Endothelial cell of umbilical vein (primary cell): ENCODE data around the gene PRR18. TPM values are rescaled to one million over a fixed set of nuclear protein-coding genes. Genes with fewer than 3 reads are reported as not detected.

ENCODE experiments used
- BruUV-seq: library from RNA; stranded (reverse); fragments of 400-500 nt; replicated peaks from 2 replicates; lab custom pipeline; 2021; lab: Mats Ljungman, UMichigan
- CTCF ChIA-PET: fragments of 300-600, 350-600 bp; sonication (Branson Sonifier 250); formaldehyde crosslinking; loops from one replicate; lab custom pipeline; 2021; ENCODE audit warnings: antibody characterized with exemption, inconsistent platforms; lab: Charles Lee
- POLR2A ChIA-PET: fragments of 300-600, 350-600 bp; sonication (Branson Sonifier 250); formaldehyde crosslinking; loops from one replicate; lab custom pipeline; 2021; ENCODE audit warnings: antibody characterized with exemption, inconsistent platforms; lab: Charles Lee
- DNase-seq: peaks from one replicate; pipeline ENCODE4 v3.0.0-alpha.2; 2011; ENCODE audit warnings: low read depth, low spot score
- FAIRE-seq: peaks from 2 replicates; lab custom pipeline; 2011; peaks lifted over from hg19 to GRCh38; lab: Jason Lieb, UNC
- H2AFZ ChIP-seq: 2 replicates; pipeline ENCODE4 v1.6.0; 2012; ENCODE audit warnings: low read depth, low read length, control low read depth, inconsistent platforms
- H3K27ac ChIP-seq: 2 replicates; pipeline ENCODE4 v1.5.1; 2011; ENCODE audit warnings: low read depth, mild to moderate bottlenecking, control low read depth, low read length, moderate library complexity; ENCODE audit not compliant: insufficient read depth
- H3K27me3 ChIP-seq, 2 experiments: 2 replicates each; pipeline versions ENCODE4 v1.6.0 to v1.6.1; 2011; ENCODE audit warnings: low read length in 2 of 2, mixed read lengths in 1 of 2; ENCODE audit not compliant: control insufficient read depth in 2 of 2, insufficient read depth in 2 of 2
- H3K36me3 ChIP-seq, 2 experiments: 2 replicates in 1 of 2; 3 replicates in 1 of 2; pipeline ENCODE4 v1.5.1; 2011; ENCODE audit warnings: low read length in 2 of 2, mild to moderate bottlenecking in 1 of 2, moderate library complexity in 1 of 2; ENCODE audit not compliant: control insufficient read depth in 2 of 2, insufficient read depth in 2 of 2; ENCODE audit errors: extremely low read depth in 1 of 2
- H3K4me1 ChIP-seq: 3 replicates; pipeline ENCODE4 v1.5.1; 2011; ENCODE audit warnings: mild to moderate bottlenecking, low read length; ENCODE audit not compliant: control insufficient read depth, insufficient read depth; ENCODE audit errors: extremely low read depth
- H3K4me2 ChIP-seq: 2 replicates; pipeline ENCODE4 v1.6.1; 2011; ENCODE audit warnings: low read length, control low read depth, mixed read lengths; ENCODE audit not compliant: insufficient read depth
- H3K4me3 ChIP-seq, 3 experiments: fragments of 200-600 bp in 1 of 3; sonication (generic), shearing (Covaris generic) in 1 of 3; replicated peaks in 1 of 3; 2 replicates each; pipeline ENCODE4 v1.5.1; 2011 to 2016; ENCODE audit warnings: control low read depth in 3 of 3, low read length in 3 of 3, mild to moderate bottlenecking in 2 of 3, inconsistent platforms in 1 of 3, low read depth in 1 of 3, moderate library complexity in 1 of 3; ENCODE audit not compliant: insufficient read depth in 1 of 3
- H3K79me2 ChIP-seq: 2 replicates; pipeline ENCODE4 v1.6.0; 2012; ENCODE audit warnings: low read length, inconsistent platforms; ENCODE audit not compliant: control insufficient read depth, insufficient read depth
- H3K9ac ChIP-seq: replicated peaks from 2 replicates; pipeline ENCODE3; 2011; ENCODE audit warnings: low read length, control low read depth; ENCODE audit not compliant: insufficient read depth; ENCODE audit errors: extremely low read depth
- H3K9me1 ChIP-seq: replicated peaks from 3 replicates; pipeline ENCODE4 v1.6.0; 2011; ENCODE audit warnings: mild to moderate bottlenecking, low read length; ENCODE audit not compliant: control insufficient read depth, insufficient read depth; ENCODE audit errors: extremely low read depth
- H3K9me3 ChIP-seq: replicated peaks from 2 replicates; pipeline ENCODE4 v1.5.1; 2012; ENCODE audit warnings: low read length, inconsistent platforms; ENCODE audit not compliant: control insufficient read depth, insufficient read depth
- H4K20me1 ChIP-seq: replicated peaks from 2 replicates; pipeline ENCODE3; 2011; ENCODE audit warnings: mild to moderate bottlenecking, low read length; ENCODE audit not compliant: control insufficient read depth, insufficient read depth; ENCODE audit errors: extremely low read depth
- EZH2 ChIP-seq: IDR thresholded peaks from 2 replicates; pipeline ENCODE4 v1.6.1; 2012; ENCODE audit warnings: borderline replicate concordance, low read depth, mild to moderate bottlenecking, moderate library complexity, low read length, inconsistent platforms; ENCODE audit not compliant: severe bottlenecking
- FOS ChIP-seq: IDR thresholded peaks from 2 replicates; pipeline ENCODE4 v1.6.1; 2011; ENCODE audit warnings: mild to moderate bottlenecking, low read length, moderate library complexity, borderline replicate concordance; ENCODE audit not compliant: insufficient read depth
- GATA2 ChIP-seq: IDR thresholded peaks from 2 replicates; pipeline ENCODE4 v1.7.0; 2011; ENCODE audit warnings: low read depth, mild to moderate bottlenecking, moderate library complexity, mixed read lengths, low read length; ENCODE audit not compliant: insufficient read length, insufficient read depth
- JUN ChIP-seq: IDR thresholded peaks from 2 replicates; pipeline ENCODE4 v1.6.1; 2011; ENCODE audit warnings: borderline replicate concordance, low read depth; ENCODE audit not compliant: insufficient read length, insufficient read depth
- MYC ChIP-seq: IDR thresholded peaks from one replicate; pipeline ENCODE4 v1.6.1; 2011; ENCODE audit warnings: mild to moderate bottlenecking, low read depth, low read length
- POLR2A ChIP-seq: IDR thresholded peaks from 2 replicates; pipeline ENCODE4 v1.6.1; 2012; ENCODE audit warnings: low read depth, mild to moderate bottlenecking, control low read depth, low read length
- POLR2AphosphoS5 ChIP-seq: IDR thresholded peaks from 2 replicates; pipeline ENCODE4 v1.6.1; 2012; ENCODE audit warnings: low read depth, mild to moderate bottlenecking, control low read depth, low read length, moderate library complexity; ENCODE audit not compliant: insufficient read depth
- dilution Hi-C: fragments of 300-500 bp; cut with MboI; formaldehyde crosslinking; loops from one replicate; pipeline ENCODE4 v1.15.0; 2019; ENCODE audit warnings: low sequenced_read_pairs; ENCODE audit not compliant: extremely low pct_ligation_motif_present
- intact Hi-C: fragments of 100-400 bp; cut with micrococcal nuclease; formaldehyde crosslinking; loops from one replicate; pipeline ENCODE4 v1.10.0; 2022
- polyA plus RNA-seq, 4 experiments: library from polyadenylated mRNA; depleted of rRNA in 3 of 4; stranded (reverse) in 3 of 4; unstranded in 1 of 4; fragments of >200 nt; gene quantifications; 2 replicates each; pipeline versions ENCODE4 v1.2.1 to v1.2.3, GENCODE V29; 2011 to 2012; ENCODE audit warnings: missing spikeins in 1 of 4
- total RNA-seq: library from RNA; stranded (reverse); gene quantifications from 2 replicates; pipeline ENCODE4 v1.2.3, GENCODE V29; 2021
- TF ChIP-seq, protein P1 (sequence below): IDR thresholded peaks from 2 replicates; pipeline ENCODE4 v1.6.1; 2011; ENCODE audit not compliant: insufficient read depth, insufficient read length
- TF ChIP-seq, protein P2 (sequence below), 2 donors: IDR thresholded peaks; 1 replicate in 1 of 2; 2 replicates in 1 of 2; pipeline ENCODE4 v1.5.1; 2011; ENCODE audit warnings: low read length in 2 of 2, mild to moderate bottlenecking in 2 of 2, moderate library complexity in 2 of 2, control low read depth in 1 of 2, inconsistent platforms in 1 of 2, low read depth in 1 of 2; ENCODE audit not compliant: insufficient read depth in 1 of 2; ENCODE audit errors: extremely low read depth in 1 of 2

The PRR18 gene
- total and polyA plus RNA-seq, 2 donors (not counting 3 experiments of a cell fraction or from before 2014, with no cell fraction given) = not detected

DNA sequence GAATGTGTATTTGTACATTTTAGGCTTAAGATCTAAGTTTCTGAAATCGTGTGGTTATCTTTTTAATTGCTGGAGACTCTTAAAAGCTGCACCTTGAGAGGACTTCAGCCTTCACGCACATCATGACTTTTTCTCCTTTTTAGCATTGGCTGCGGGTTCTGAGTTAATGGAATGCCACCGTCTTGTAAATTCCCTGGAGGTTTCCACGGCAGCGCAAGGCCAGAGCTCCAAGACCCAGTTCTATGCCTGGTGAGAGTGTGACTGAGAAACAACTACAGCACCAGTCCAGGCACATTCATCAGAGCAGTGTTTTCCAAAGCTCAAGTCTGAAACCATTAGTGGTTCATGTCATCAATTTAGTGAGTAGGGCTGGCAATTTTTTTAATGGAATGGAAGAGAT is 23.0 kb downstream of the PRR18 start:
- H3K4me3 ChIP-seq = no peak overlapping the region
- no peaks in the 10 kb centered on the region for H3K9me3 ChIP-seq
- DNase-seq = no peak
- no peak for TF ChIP-seq POLR2A
- H3K4me2 ChIP-seq = no peak overlapping the region
- intact Hi-C loops = no loop called here
- H3K27ac ChIP-seq = no peak overlapping the region
- no peak overlapping the region for H2AFZ ChIP-seq
- no peaks in the 10 kb centered on the region for H4K20me1 ChIP-seq
- dilution Hi-C loops = no loop called here
- no peak overlapping the region for H3K9ac ChIP-seq
- no TSS peak for BruUV-seq
- no peaks in the 10 kb centered on the region for H3K4me1 ChIP-seq
- no peak for FAIRE-seq
- ChIA-PET CTCF (interaction anchor here (0.9 to 2.4 kb wide), 2 partner anchors 9 to 115 kb away, joined by 3 to 11 read pairs; no protein-coding TSS in a partner anchor), POLR2A (no interaction called here)
- peaks cover 0 to 2% of the 10 kb centered on the region in 2 experiments for H3K27me3 ChIP-seq
- H3K79me2 ChIP-seq = no peaks in the 10 kb centered on the region
- H3K9me1 ChIP-seq = no peaks in the 10 kb centered on the region
- no peaks in the 10 kb centered on the region for H3K36me3 ChIP-seq

DNA sequence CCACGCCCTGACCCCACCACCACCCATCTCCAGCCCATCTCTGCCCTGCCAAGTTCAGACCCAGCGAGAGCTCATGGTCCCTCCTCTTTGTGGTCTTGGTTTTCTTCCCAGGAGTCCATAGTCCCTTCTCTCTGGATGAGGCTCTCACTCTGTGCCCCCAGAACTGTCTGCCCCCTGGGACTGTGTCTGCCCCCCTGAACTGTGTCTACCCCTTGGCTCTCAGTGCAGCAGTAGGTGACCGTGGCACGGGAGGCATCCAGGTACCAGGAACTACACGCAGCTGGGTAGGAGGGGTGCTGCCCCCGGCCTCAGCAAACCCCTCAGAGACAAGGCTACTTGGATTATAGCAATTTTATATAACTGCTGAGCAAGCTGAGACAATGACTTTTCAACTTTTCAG is 23.6 kb downstream of the PRR18 start:
- H4K20me1 ChIP-seq = no peaks in the 10 kb centered on the region
- ChIA-PET POLR2A (no interaction called here), CTCF (interaction anchor here (2.4 kb wide), 1 partner anchor 9 kb away, joined by 11 read pairs; no protein-coding TSS in a partner anchor)
- dilution Hi-C loops = no loop called here
- H3K36me3 ChIP-seq = no peaks in the 10 kb centered on the region
- DNase-seq = no peak
- intact Hi-C loops = no loop called here
- no peak overlapping the region for H3K4me2 ChIP-seq
- H2AFZ ChIP-seq = no peak overlapping the region
- no peak overlapping the region for H3K9ac ChIP-seq
- no peak overlapping the region for H3K4me3 ChIP-seq
- no peaks in the 10 kb centered on the region for H3K9me1 ChIP-seq
- no peaks in the 10 kb centered on the region for H3K9me3 ChIP-seq
- FAIRE-seq = no peak
- BruUV-seq = no TSS peak
- TF ChIP-seq, protein P1, sequence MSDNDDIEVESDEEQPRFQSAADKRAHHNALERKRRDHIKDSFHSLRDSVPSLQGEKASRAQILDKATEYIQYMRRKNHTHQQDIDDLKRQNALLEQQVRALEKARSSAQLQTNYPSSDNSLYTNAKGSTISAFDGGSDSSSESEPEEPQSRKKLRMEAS = no peak
- TF ChIP-seq FOS (no peak), POLR2AphosphoS5 (no peak), GATA2 (no peak), MYC (no peak), EZH2 (no peak), JUN (no peak), POLR2A (no peak)
- TF ChIP-seq, protein P2, sequence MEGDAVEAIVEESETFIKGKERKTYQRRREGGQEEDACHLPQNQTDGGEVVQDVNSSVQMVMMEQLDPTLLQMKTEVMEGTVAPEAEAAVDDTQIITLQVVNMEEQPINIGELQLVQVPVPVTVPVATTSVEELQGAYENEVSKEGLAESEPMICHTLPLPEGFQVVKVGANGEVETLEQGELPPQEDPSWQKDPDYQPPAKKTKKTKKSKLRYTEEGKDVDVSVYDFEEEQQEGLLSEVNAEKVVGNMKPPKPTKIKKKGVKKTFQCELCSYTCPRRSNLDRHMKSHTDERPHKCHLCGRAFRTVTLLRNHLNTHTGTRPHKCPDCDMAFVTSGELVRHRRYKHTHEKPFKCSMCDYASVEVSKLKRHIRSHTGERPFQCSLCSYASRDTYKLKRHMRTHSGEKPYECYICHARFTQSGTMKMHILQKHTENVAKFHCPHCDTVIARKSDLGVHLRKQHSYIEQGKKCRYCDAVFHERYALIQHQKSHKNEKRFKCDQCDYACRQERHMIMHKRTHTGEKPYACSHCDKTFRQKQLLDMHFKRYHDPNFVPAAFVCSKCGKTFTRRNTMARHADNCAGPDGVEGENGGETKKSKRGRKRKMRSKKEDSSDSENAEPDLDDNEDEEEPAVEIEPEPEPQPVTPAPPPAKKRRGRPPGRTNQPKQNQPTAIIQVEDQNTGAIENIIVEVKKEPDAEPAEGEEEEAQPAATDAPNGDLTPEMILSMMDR (IDR thresholded peaks at IDR 0.05; ENCODE audit: extremely low read depth in 1 of 2, insufficient read depth in 1 of 2, low read depth in 1 of 2, low read length in 2 of 2) = no peak
- no peak overlapping the region for H3K27ac ChIP-seq
- H3K27me3 ChIP-seq = peaks cover 0 to 2% of the 10 kb centered on the region in 2 experiments
- no peaks in the 10 kb centered on the region for H3K79me2 ChIP-seq
- no peaks in the 10 kb centered on the region for H3K4me1 ChIP-seq
